Stomach (tissue), 9 donors: ENCODE data around the gene PDE6H. TPM values are rescaled to one million over a fixed set of nuclear protein-coding genes. Genes with fewer than 3 reads are reported as not detected.

ENCODE experiments used
- DNase-seq, 2 donors: peaks; one replicate each; pipeline versions ENCODE4 v3.0.0 to v3.0.0-alpha.2; 2013 to 2019
- H3K27ac ChIP-seq, 5 donors: fragments of 200-600 bp in 4 of 5; sonication (generic) in 4 of 5; one replicate each; pipeline ENCODE4 v1.5.1; 2013 to 2019; ENCODE audit warnings: mild to moderate bottlenecking in 1 of 5, moderate library complexity in 1 of 5
- H3K27me3 ChIP-seq, 3 donors: fragments of 200-600 bp; sonication (generic); one replicate each; pipeline ENCODE4 v1.5.1; 2017 to 2019; ENCODE audit warnings: mixed run types in 1 of 3
- H3K36me3 ChIP-seq, 4 donors: fragments of 200-600 bp; sonication (generic); 1 replicate in 3 of 4; 2 replicates in 1 of 4; pipeline ENCODE4 v1.5.1; 2016 to 2019
- H3K4me1 ChIP-seq, 4 donors: fragments of 200-600 bp; sonication (generic); one replicate each; pipeline ENCODE4 v1.5.1; 2016 to 2019
- H3K4me3 ChIP-seq, 4 donors: fragments of 200-600 bp; sonication (generic) in 3 of 4; one replicate each; pipeline ENCODE4 v1.5.1; 2016 to 2019; ENCODE audit warnings: mild to moderate bottlenecking in 1 of 4
- H3K9me3 ChIP-seq, 4 donors: fragments of 200-600 bp; sonication (generic); one replicate each; pipeline ENCODE4 v1.5.1; 2016 to 2019
- EP300 ChIP-seq: sonication (generic); formaldehyde crosslinking; IDR thresholded peaks from one replicate; pipeline ENCODE4 v1.6.1; 2017; ENCODE audit warnings: antibody characterized with exemption
- POLR2A ChIP-seq, 4 donors: fragments of 450-650 bp; IDR thresholded peaks; one replicate each; pipeline ENCODE4 v1.6.1; 2016; ENCODE audit warnings: antibody characterized with exemption in 4 of 4, control low read depth in 2 of 4, mild to moderate bottlenecking in 1 of 4, moderate library complexity in 1 of 4
- POLR2AphosphoS5 ChIP-seq, 3 donors: sonication (generic); formaldehyde crosslinking; IDR thresholded peaks; one replicate each; pipeline ENCODE4 v1.6.1; 2016; ENCODE audit warnings: antibody characterized with exemption in 3 of 3
- WGBS, 5 donors: extraction: QIAGEN DNeasy Blood & Tissue Kit in 3 of 5; methylation state at CpG; one replicate each; pipeline versions ENCODE4 v1.1.5 to v1.1.7; 2013 to 2018; 5-methylcytosine and 5-hydroxymethylcytosine counted together
- intact Hi-C: fragments of 100-400 bp; cut with DNase I; formaldehyde crosslinking; loops from one replicate; pipeline ENCODE4 v1.15.1; 2023; ENCODE audit warnings: low total_unique reads
- polyA plus RNA-seq, 3 donors: library from polyadenylated mRNA; stranded (reverse); fragments of 200-250 nt; gene quantifications; one replicate each; pipeline ENCODE4 v1.2.3, GENCODE V29; 2013
- total RNA-seq, 5 donors: library from RNA; depleted of rRNA; stranded (reverse); fragments of >200 nt; gene quantifications; one replicate each; pipeline versions ENCODE4 v1.1.0 to v1.2.3, GENCODE V29; 2014 to 2016
- TF ChIP-seq, protein P1 (sequence below), 7 experiments: fragments of 450-650 bp in 4 of 7; fragments of 200-600 bp in 3 of 7; sonication (generic) in 3 of 7; IDR thresholded peaks; one replicate each; pipeline ENCODE4 v1.5.1; 2016 to 2019; ENCODE audit warnings: antibody characterized with exemption in 7 of 7, control low read depth in 2 of 7, mild to moderate bottlenecking in 1 of 7
- donor health status: healthy with polysubstance abuse.
- donor health status: Bipolar disorder and iron deficiency.
- donor health status: healthy.

Gene PDE6H
- total and polyA plus RNA-seq, 8 donors = not detected

DNA sequence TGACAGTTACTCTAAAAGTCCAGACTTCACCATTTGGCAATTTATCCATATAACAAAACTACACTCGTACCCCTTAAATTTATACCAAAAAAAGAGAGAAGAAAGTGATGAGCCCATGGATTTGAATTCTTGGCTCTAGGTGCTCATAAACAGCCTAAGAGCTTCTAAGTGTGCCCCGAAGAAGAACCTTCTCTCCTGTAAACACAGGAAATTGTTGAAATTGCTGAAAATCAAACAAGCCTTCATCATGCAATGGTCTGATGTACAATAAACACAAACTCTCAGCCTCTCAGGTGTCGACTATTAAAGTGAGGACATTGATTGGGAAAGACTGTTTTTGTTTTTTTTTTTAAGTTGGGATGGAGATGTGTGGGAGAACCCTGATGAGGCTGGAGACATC lies 21.8 kb downstream of the PDE6H start:
- Histone ChIP-seq H3K27me3 (no peaks in the 10 kb centered on the region), H3K36me3 (no peaks in the 10 kb centered on the region), H3K4me1 (peaks cover 0 to 12% (median 4%) of the 10 kb centered on the region in 4 donors), H3K27ac (peak overlapping the region in 1 of 5 donors; percentile 5), H3K9me3 (no peaks in the 10 kb centered on the region), H3K4me3 (no peak overlapping the region)
- no peak for DNase-seq
- intact Hi-C loops = loop anchor here (5.0 kb wide), 1 partner anchor 147 kb away; no protein-coding TSS in a partner anchor
- TF ChIP-seq EP300 = no peak
- 40 to 66% (median 51%) methylated on average over 3 of the region's 3 CpGs for WGBS, 5 donors

DNA sequence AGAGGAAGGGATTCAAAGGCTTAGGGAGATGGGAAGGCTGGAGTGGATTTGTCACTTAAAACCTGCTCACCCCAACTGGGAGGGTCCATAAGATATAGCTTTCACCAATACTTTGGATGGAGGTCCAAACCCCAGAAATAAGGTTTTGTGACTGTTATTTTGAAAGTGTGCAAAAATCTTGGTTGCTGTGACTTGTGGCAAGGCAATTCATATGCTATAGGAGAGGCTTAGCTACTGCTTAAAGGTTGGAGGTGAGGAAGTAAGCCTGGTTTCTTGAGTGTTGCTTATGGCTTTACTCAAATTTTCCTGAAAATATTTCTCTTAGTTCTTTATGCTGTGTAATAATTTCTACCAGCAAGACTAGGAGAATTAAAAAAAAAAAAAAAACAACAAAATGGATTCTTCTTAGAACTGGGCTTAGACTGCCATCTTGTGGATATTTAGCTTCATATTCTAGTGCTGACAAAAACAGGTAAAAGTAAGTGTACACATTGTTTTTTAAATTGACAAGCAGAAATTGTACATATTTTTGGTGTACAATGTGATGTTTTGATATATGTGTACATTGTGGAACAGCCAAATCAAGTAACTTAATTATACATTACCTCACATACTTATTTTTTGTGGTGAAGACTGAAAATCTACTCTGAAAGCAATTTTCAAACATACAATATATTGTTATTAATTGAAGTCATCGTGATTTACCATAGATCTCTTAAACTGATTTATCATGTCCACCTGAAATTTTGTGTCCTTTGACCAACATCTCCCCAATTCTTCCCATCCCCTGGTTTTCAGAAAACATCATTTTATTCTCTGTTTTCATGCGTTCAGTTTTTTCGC lies 23.0 kb downstream of the PDE6H start:
- Histone ChIP-seq H3K4me3 (no peak overlapping the region), H3K4me1 (peaks cover 0 to 16% (median 6%) of the 10 kb centered on the region in 4 donors), H3K27me3 (no peaks in the 10 kb centered on the region), H3K27ac (no peak overlapping the region), H3K9me3 (no peaks in the 10 kb centered on the region), H3K36me3 (no peaks in the 10 kb centered on the region)
- TF ChIP-seq EP300 (no peak), POLR2A (IDR thresholded peaks at IDR 0.05) (no peak)
- TF ChIP-seq, protein P1, sequence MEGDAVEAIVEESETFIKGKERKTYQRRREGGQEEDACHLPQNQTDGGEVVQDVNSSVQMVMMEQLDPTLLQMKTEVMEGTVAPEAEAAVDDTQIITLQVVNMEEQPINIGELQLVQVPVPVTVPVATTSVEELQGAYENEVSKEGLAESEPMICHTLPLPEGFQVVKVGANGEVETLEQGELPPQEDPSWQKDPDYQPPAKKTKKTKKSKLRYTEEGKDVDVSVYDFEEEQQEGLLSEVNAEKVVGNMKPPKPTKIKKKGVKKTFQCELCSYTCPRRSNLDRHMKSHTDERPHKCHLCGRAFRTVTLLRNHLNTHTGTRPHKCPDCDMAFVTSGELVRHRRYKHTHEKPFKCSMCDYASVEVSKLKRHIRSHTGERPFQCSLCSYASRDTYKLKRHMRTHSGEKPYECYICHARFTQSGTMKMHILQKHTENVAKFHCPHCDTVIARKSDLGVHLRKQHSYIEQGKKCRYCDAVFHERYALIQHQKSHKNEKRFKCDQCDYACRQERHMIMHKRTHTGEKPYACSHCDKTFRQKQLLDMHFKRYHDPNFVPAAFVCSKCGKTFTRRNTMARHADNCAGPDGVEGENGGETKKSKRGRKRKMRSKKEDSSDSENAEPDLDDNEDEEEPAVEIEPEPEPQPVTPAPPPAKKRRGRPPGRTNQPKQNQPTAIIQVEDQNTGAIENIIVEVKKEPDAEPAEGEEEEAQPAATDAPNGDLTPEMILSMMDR (IDR thresholded peaks at IDR 0.05) = peak in 5 of 7 experiments; percentile 19 to 76 (median 58)
- intact Hi-C loops = loop anchor here (5.0 kb wide), 1 partner anchor 149 kb away; no protein-coding TSS in a partner anchor
- peak in 1 of 2 donors; percentile 89 for DNase-seq
- 85 to 92% (median 89%) methylated on average over 3 of the region's 3 CpGs for WGBS, 5 donors

GRCh38 chr12:14997998-14998397 lies 25.2 kb downstream of the PDE6H start:
- DNase-seq = no peak
- Histone ChIP-seq H3K9me3 (no peaks in the 10 kb centered on the region), H3K4me3 (no peak overlapping the region), H3K27ac (no peak overlapping the region), H3K36me3 (no peaks in the 10 kb centered on the region), H3K4me1 (peaks cover 4 to 30% (median 14%) of the 10 kb centered on the region in 4 donors), H3K27me3 (no peaks in the 10 kb centered on the region)
- intact Hi-C loops = loop anchor here (5.0 kb wide), 1 partner anchor 151 kb away; no protein-coding TSS in a partner anchor
- WGBS, 5 donors = 69 to 89% (median 82%) methylated on average over 3 of the region's 3 CpGs
- TF ChIP-seq EP300 = no peak
- TF ChIP-seq POLR2A (IDR thresholded peaks at IDR 0.05) = no peak
- no peak for TF ChIP-seq POLR2AphosphoS5 (IDR thresholded peaks at IDR 0.05)
- TF ChIP-seq, protein P1 (IDR thresholded peaks at IDR 0.05) = no peak

GRCh38 chr12:14999021-14999694 lies 26.3 kb downstream of the PDE6H start:
- peak overlapping the region in 1 of 5 donors; percentile 49 for H3K27ac ChIP-seq
- intact Hi-C loops = loop anchor here (5.0 kb wide), 1 partner anchor 152 kb away; no protein-coding TSS in a partner anchor
- peak in 1 of 2 donors; percentile 51 for DNase-seq
- no peaks in the 10 kb centered on the region for H3K36me3 ChIP-seq
- no peak for TF ChIP-seq POLR2A (IDR thresholded peaks at IDR 0.05)
- no peak for TF ChIP-seq EP300
- TF ChIP-seq POLR2AphosphoS5 (IDR thresholded peaks at IDR 0.05) = no peak
- TF ChIP-seq, protein P1 (IDR thresholded peaks at IDR 0.05) = no peak
- H3K9me3 ChIP-seq = no peaks in the 10 kb centered on the region
- H3K4me1 ChIP-seq = peaks cover 4 to 32% (median 14%) of the 10 kb centered on the region in 4 donors
- no peaks in the 10 kb centered on the region for H3K27me3 ChIP-seq
- 82 to 94% (median 85%) methylated on average over 2 of the region's 2 CpGs for WGBS, 5 donors
- H3K4me3 ChIP-seq = no peak overlapping the region
